ENCODE data around the gene CES5A.
"Not testable (repeated sequence)": the region's sequence is repeated elsewhere in the genome, so short reads cannot be mapped to it uniquely, and the experiment has no call there.

CES5A gene

GRCh38 chr16:55828680-55829079, 46.5 kb downstream of the CES5A start:
- no peak for DNase-seq

GRCh38 chr16:55825115-55825728, 50.0 kb downstream of the CES5A start:
- DNase-seq, result no peak

GRCh38 chr16:55824473-55825000, 50.6 kb downstream of the CES5A start:
- DNase-seq, result no peak

DNA sequence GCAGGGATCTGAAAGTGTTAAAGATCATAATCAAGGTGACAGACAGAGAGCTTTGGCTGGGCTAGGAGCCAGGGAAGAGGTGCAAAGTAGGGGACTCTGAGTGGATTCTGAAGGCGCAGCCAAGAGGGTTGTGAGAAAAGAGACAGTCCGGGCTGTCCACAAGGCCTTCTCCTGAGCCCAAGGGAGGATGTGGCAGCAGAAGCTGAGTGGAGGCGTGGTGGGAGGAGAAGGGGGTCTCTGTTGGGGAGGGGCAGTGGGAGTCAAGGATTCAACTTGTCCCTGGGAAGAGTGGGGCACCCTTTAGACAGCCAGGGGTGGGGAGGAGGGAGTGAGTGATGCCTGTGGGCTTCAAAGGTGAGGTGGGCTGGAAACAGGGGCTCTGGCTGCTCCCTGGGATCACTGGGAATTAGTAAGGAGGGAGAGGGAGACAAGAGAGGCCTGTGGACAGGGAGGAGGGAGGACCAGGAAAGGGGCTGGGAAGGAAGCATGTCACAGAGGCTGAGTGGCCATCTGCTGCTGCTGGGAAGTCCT, 52.8 kb downstream of the CES5A start:
- DNase-seq, result no peak

GRCh38 chr16:55821210-55821609, 54.0 kb downstream of the CES5A start:
- DNase-seq, result no peak

GRCh38 chr16:55820615-55821014, 54.6 kb downstream of the CES5A start:
- DNase-seq, result no peak

GRCh38 chr16:55817236-55817912, 57.8 kb downstream of the CES5A start:
- DNase-seq, result no peak

DNA sequence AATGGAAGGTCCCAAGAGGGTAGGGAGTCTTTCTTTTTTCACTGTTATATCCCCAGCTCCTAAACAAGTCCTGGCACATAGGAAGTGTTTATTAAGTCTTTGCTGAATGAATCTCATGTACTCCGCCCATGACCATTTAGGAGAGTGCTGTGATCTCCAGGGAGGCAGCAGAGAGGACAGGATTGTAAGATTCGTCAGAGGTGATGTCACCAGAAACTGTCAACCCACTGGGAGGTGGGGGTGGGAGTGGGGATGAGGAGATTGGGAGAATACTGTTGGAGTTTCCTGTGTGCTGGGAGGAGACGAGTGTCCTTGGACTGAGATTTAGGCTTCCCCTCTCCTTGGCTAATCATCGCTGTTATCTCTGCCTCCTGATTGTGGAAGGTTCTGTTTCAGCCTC, 59.0 kb downstream of the CES5A start:
- DNase-seq, result not testable (repeated sequence)

DNA sequence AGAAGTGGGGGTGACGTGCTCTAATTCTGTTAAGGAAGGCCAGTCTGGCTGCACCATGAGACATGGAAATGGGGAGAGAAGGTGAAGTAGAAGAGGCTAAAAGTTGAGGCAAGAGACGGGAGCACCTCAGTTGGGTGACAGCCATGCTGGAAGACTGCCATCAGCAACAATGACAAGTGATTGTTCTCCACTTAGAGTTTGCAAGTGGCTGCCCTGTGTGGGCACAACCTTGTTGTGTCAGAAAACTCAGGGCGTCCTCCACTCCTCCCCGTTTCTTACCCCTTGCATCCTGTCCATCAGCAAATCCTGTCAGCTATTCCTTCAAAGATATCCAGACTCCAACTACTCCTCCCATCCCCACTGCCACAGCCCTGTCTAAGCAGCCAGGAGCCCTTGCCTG, 59.9 kb downstream of the CES5A start:
- no peak for DNase-seq

- not testable (repeated sequence) for DNase-seq
Observed at GRCh38 chr16:55814174-55814573, 61.0 kb downstream of the CES5A start.

DNA sequence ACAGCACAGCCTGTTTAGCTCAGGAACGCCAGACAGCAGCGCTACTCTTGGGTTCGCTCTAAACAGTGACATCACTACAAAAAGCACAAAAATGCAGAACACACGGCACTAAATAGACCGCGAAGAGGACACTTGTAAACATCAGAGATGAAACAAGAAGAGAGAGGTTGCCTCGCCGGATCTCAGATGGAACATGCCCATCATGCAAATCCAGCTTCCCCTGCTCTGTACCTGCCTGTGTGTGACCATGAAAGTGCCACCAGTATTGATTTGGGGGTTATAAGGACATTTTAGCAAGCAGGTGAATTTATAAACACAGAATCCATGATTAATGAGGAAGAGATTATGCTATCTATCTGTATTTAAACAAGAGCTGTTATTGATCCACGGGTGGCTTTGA, 61.4 kb downstream of the CES5A start:
- DNase-seq, result not testable (repeated sequence)

GRCh38 chr16:55812951-55813350, 62.2 kb downstream of the CES5A start:
- DNase-seq, result no peak

GRCh38 chr16:55811811-55812210, 63.4 kb downstream of the CES5A start:
- DNase-seq, result no peak

GRCh38 chr16:55810451-55810961, 64.7 kb downstream of the CES5A start:
- no peak for DNase-seq

GRCh38 chr16:55809851-55810250, 65.3 kb downstream of the CES5A start:
- DNase-seq, result no peak

GRCh38 chr16:55809386-55809785, 65.8 kb downstream of the CES5A start:
- DNase-seq, result no peak

- DNase-seq, result not testable (repeated sequence)
Observed at GRCh38 chr16:55808286-55808685, 66.9 kb downstream of the CES5A start.

GRCh38 chr16:55805104-55805503, 70.1 kb downstream of the CES5A start:
- DNase-seq, result not testable (repeated sequence)

GRCh38 chr16:55803681-55804080, 71.5 kb downstream of the CES5A start:
- not testable (repeated sequence) for DNase-seq

Data from activated CD4-positive, alpha-beta T cell treated with anti-CD3 and anti-CD28 coated beads for 1 hour (primary cell).